Kidney capillary endothelial cell (primary cell): Measurements from ENCODE around the gene NCAPD3.
"Not testable (repeated sequence)": the region's sequence is repeated elsewhere in the genome, so short reads cannot be mapped to it uniquely, and the experiment has no call there.

Experiments
- DNase-seq: peaks from one replicate; pipeline ENCODE4 v3.0.0-alpha.2; 2018; ENCODE audit warnings: low spot score

The NCAPD3 gene

GRCh38 chr11:134223836-134224709 lies at the start of gene NCAPD3, which contains the start of gene VPS26B:
NCAPD3 (minus strand) TSS chr11:134223967; CDS start chr11:134223926, 41 bp downstream.
VPS26B (plus strand) TSS chr11:134224671; CDS start chr11:134225123, 452 bp downstream.
- DNase-seq, result peak; percentile 95

GRCh38 chr11:134273317-134273712 lies 49.5 kb upstream of the NCAPD3 start:
- DNase-seq, result no peak

- no peak for DNase-seq
Measured at GRCh38 chr11:134272381-134273316, 48.9 kb upstream of the NCAPD3 start.

GRCh38 chr11:134271978-134272377 lies 48.2 kb upstream of the NCAPD3 start:
- DNase-seq, result no peak

GRCh38 chr11:134270250-134270714 lies 46.5 kb upstream of the NCAPD3 start:
- DNase-seq, result no peak

- DNase-seq, result no peak
Measured at GRCh38 chr11:134267966-134268365, 44.2 kb upstream of the NCAPD3 start.

GRCh38 chr11:134267461-134267860 lies 43.7 kb upstream of the NCAPD3 start:
- no peak for DNase-seq

DNA sequence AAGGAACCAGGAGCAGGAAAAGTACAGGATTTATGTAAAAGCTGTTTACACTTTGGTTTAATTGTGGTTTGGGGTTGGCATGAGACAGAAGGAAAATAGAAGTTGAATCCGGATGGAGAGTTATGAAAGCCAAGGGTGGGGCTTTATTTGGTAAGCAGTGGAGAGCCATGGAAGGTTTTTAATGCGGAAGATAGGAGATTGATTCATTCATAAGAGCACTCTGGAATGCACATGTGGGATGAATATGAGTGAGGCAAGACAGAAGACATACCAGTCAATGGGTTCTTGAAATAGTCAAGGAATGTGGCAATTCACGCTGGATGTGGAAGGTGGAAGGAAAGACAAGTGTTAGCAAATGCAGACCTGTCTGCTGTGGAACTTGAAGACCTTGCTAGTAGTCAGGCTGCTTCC lies 43.1 kb upstream of the NCAPD3 start:
- no peak for DNase-seq

DNA sequence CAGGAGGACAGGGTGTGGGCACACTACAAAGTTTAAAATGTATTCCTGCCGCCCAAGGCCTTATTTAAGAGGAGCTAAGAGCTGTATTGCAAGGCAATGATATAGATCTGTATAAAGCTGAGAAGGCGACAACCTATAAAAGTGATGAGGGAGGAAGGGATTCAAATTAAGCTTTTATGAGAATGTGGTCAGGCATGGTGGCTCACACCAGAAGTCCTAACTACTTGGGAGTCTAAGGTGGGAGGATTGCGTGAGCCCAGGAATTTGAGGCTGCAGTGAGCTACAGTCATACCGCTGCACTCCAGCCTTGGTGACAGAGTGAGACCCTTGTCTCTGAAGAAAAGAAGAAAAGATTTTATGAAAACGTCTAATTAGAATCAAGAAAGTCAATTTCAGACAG lies 42.7 kb upstream of the NCAPD3 start:
- no peak for DNase-seq

DNA sequence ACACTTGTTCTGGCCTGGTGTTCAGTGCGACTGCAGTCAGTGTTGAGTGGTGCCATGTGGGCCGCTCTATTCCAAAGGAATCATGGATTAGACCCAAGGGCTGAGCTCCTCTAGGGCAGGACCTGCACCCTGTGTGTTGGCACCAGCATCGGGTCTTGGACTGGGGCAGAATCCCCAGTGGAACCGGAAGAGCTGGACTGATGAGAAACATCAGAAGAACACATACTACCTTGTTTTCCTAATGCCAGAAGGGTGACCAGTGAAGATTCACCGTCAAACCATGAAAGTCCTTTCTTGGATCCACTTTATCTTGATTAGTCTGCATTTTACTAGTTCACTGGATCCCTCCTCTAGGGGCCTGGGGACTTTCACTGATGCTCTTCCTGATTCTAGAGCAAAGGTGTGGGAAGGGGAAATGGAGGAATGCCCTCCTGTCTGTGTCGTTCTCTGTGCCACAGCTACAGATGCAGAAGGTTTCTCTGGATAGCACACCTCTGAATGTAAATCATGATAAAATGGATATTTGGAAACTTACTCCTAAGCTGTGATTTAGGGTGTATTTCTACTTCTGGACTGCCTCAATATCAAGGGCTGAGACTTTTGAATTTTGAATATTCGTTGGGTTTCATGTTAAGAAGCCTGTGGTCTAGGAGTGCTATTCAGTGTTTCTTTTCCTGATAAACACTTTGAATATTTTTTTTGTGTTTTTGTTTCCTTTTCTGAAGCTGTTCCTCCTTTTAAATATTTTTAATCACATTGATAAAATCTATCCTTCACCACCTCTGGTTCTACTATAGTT lies 41.4 kb upstream of the NCAPD3 start:
- DNase-seq, result no peak

- no peak for DNase-seq
Measured at GRCh38 chr11:134261626-134262488, 38.1 kb upstream of the NCAPD3 start.

GRCh38 chr11:134260983-134261382 lies 37.2 kb upstream of the NCAPD3 start:
- DNase-seq, result no peak

- no peak for DNase-seq
Measured at GRCh38 chr11:134260503-134260902, 36.7 kb upstream of the NCAPD3 start.

GRCh38 chr11:134258577-134258976 lies 34.8 kb upstream of the NCAPD3 start:
- DNase-seq, result no peak

DNA sequence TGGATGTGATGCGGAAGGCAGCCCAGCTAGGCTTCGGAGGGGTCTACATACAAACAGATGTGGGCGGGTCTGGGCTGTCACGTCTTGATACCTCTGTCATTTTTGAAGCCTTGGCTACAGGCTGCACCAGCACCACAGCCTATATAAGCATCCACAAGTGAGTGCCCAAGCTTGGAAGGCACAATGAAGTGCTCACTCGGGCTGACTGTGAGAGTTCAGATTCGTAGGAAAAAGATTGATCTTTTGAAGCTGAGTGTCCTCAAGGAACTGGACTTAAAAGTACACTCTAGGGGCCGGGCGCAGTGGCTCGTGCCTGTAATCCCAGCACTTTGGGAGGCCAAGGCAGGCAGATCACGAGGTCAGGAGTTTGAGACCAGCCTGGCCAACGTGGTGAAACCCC lies 33.3 kb upstream of the NCAPD3 start:
- DNase-seq, result no peak

GRCh38 chr11:134255184-134255561 lies 31.4 kb upstream of the NCAPD3 start:
- DNase-seq, result not testable (repeated sequence)

DNA sequence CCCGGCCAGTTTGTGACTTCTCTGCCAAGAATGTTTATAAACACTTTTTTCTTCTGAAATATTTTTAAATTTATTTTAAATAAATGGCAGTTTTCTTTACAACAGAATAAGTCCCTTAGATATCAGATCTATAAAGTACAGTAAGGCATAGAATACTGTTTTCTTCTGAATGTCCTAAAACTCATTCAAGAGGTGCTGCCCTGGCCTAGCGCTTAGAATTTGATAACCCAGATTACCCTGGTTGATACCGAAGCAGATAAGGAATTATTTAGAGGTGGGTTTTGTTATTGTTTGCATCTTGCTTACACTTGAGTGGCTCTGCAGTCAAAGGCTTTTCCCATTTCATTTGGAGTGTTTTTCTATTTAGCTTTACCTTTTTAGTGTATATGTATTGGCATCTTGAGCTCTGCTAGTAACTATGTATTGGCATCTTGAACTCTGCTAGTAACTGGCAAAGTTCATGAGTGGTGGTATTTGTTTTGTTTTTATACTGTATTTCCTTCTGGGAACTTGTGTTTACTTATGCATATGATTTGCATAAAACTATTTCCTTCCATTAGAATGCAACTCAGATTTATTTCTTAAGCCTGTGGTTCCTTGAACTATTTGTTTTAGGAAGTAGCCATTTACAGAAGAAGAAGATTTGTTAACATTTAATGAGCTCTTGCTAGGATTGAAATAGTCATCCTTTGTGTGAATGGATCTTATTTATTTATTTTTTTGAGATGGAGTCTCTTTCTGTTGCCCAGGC lies 30.8 kb upstream of the NCAPD3 start:
- no peak for DNase-seq

DNA sequence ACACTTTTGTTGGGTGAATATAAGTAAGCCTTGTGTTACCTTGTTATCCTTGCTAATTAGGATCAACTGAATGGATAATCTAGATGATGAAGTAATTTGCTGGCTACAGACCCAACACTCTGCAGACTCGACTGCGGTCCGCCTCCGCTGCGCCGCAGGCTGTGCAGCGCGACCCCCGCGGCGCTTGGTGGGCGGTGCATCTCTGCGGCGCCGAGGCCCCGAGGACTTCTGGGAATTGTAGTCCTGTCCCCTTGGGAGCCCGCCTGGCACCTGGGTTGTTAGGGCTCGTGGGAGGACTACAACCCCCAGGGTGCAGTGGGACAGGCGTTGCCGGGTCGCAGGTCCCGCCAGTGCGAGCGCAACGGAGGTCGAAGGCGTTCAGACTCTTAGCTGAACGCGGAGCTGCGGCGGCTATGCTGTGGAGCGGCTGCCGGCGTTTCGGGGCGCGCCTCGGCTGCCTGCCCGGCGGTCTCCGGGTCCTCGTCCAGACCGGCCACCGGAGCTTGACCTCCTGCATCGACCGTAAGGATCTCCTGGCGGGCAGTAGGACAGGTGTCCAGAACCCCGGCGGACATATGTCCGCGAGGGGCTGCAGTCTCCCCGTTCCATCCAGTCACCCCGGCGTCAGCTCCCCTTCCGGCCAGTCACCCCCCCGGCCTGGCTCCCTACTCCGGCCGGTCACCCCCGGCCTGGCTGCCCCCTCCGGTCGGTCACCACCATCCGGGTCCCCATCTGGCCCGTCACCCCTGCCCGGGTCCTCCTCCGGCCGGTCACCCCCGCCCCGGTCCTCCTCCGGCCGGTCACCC lies 29.6 kb upstream of the NCAPD3 start, which contains the start of the genes ACAD8 and THYN1:
Gene ACAD8 (plus strand): TSS at position 381 of the 806 bp plus-strand sequence. CDS start 33 bp downstream, at position 414.
Gene THYN1 (minus strand): TSS at position 165 of the 806 bp plus-strand sequence. CDS start 470 bp downstream, outside the sequence.
- DNase-seq, result peak; percentile 95
